Measurements from ENCODE around the gene APCDD1L. TPM values are rescaled to one million over a fixed set of nuclear protein-coding genes. Genes with fewer than 3 reads are reported as not detected.

APCDD1L gene
- total and polyA plus RNA-seq, 12 donors: 0.08 to 1.8 (median 1.1) TPM; not detected in 2

DNA sequence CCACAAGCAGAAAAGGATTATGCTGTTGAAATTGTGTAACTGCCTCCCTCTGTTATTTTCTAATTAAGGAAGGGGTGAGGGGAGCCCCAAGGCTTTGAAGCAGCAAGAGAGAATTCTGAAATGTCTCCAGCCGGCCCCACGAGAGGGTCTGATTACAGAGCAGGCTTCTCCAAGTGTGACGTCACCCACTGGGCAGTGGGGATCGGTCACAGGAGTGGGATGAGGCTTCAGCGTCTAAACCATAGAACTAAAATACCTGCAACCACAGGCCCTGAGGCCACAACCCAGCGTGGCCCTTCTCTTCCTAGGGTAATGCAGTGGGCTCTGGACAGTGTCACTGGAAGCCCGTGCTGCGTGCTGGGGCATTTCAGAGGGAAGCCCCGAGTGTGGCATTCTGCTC is 38.6 kb upstream of the APCDD1L start:
- Histone ChIP-seq H3K36me3 (no peaks in the 10 kb centered on the region), H3K4me3 (no peak overlapping the region), H3K4me1 (no peaks in the 10 kb centered on the region), H3K9me3 (no peaks in the 10 kb centered on the region), H3K27me3 (peaks cover 0 to 25% (median 7%) of the 10 kb centered on the region in 7 donors), H3K27ac (no peak overlapping the region)
- TF ChIP-seq, protein P1, sequence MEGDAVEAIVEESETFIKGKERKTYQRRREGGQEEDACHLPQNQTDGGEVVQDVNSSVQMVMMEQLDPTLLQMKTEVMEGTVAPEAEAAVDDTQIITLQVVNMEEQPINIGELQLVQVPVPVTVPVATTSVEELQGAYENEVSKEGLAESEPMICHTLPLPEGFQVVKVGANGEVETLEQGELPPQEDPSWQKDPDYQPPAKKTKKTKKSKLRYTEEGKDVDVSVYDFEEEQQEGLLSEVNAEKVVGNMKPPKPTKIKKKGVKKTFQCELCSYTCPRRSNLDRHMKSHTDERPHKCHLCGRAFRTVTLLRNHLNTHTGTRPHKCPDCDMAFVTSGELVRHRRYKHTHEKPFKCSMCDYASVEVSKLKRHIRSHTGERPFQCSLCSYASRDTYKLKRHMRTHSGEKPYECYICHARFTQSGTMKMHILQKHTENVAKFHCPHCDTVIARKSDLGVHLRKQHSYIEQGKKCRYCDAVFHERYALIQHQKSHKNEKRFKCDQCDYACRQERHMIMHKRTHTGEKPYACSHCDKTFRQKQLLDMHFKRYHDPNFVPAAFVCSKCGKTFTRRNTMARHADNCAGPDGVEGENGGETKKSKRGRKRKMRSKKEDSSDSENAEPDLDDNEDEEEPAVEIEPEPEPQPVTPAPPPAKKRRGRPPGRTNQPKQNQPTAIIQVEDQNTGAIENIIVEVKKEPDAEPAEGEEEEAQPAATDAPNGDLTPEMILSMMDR (IDR thresholded peaks at IDR 0.05): no peak
- ATAC-seq (peak in 4 of 8 donors; percentile 24 to 54 (median 41)), DNase-seq (no peak)
- WGBS, 2 donors: 28 to 39% methylated on average over 9 of the region's 9 CpGs
- intact Hi-C loops (cut with DNase I): loop anchor here in 1 of 10 donors (5.0 kb wide), 1 partner anchor 1533 kb away; no protein-coding TSS in a partner anchor

DNA sequence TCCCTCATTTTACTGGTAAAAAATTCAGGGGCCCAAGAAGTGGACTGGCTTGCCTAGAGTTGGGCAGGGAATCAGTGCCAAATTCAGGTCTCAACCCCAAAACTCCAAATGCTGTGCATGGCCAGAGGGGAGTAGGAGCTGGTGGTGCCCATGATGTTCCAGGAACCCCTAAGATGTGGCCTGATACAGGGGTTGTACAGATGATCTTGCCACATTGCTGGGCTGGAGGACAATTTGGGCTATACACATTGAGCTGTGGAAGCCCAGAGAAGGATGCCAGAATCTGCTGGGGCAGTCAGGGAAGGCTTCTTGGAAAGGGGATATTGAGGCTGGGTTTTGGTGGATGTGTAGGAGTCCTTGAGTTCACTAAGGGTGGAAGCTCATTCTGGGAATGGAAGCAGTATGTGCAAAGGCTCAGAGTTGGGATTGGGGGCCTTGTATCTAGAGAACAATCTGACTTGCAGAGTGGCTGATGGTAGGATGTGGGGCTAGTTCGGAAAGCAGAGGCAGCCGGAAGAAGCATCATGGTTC is 38.0 kb upstream of the APCDD1L start:
- WGBS, 2 donors: 78 to 79% methylated on average over 2 of the region's 2 CpGs
- H3K36me3 ChIP-seq: no peaks in the 10 kb centered on the region
- no peak overlapping the region for H3K4me3 ChIP-seq
- H3K27ac ChIP-seq: no peak overlapping the region
- peaks cover 0 to 25% (median 7%) of the 10 kb centered on the region in 7 donors for H3K27me3 ChIP-seq
- H3K9me3 ChIP-seq: no peaks in the 10 kb centered on the region
- TF ChIP-seq, protein P1 (IDR thresholded peaks at IDR 0.05): no peak
- peak in 1 of 8 donors; percentile 13 for ATAC-seq
- DNase-seq: no peak
- H3K4me1 ChIP-seq: no peaks in the 10 kb centered on the region
- intact Hi-C loops (cut with DNase I): loop anchor here in 1 of 10 donors (5.0 kb wide), 1 partner anchor 1534 kb away; no protein-coding TSS in a partner anchor

DNA sequence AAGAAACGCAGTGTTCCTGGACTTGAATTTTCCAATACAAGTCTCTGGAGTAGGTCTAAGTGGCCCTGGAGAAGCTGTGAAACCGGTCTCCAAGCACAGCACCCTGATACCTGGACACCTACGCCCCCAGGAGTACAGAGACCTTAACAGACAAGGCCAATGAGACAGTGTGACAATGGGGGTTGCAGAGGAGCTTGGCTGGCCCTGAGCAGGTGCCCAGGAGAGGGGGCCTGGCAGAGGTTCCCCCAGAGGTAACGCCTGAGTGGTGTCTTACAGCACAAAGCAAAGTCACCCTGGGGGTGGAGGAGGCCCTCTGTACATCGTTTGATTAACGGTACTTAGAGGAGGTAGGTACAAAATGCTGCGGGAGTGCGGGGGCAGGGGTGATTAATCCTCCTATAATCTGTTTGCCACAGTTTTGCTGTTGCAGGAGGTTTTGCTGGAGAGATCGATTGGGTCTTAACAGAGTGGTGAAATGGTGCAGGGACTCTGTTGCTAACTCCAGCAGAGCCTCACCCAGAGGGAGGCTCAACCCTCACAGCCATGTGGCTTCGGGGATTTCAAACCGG is 37.3 kb upstream of the APCDD1L start:
- H3K27ac ChIP-seq: no peak overlapping the region
- intact Hi-C loops (cut with DNase I): loop anchor here in 1 of 10 donors (5.0 kb wide), 1 partner anchor 1535 kb away; no protein-coding TSS in a partner anchor
- no peaks in the 10 kb centered on the region for H3K36me3 ChIP-seq
- ATAC-seq (no peak), DNase-seq (no peak)
- no peak overlapping the region for H3K4me3 ChIP-seq
- peaks cover 0 to 25% (median 7%) of the 10 kb centered on the region in 7 donors for H3K27me3 ChIP-seq
- TF ChIP-seq, protein P1 (IDR thresholded peaks at IDR 0.05): no peak
- no peaks in the 10 kb centered on the region for H3K9me3 ChIP-seq
- 87 to 88% methylated on average over 11 of the region's 11 CpGs for WGBS, 2 donors
- no peaks in the 10 kb centered on the region for H3K4me1 ChIP-seq

DNA sequence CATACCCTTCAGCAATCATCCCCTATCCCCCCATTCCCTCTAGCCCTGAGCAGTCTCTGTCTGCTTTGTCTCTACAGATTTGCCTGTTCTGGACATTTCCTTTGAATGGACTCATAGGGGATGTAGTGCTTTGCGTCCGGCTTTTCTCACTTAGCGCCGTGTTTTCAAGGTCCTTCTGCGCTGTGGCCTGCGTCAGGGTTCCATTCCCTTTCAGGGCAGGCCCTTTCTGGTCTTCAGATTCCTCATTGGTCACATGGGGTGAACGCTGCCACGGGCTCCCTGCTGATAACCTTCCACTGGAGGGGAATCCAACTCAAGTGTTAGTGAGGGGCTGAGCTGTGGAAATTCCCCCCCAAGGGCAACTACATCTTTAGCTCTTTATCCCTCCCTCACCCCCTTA is 36.4 kb upstream of the APCDD1L start:
- Histone ChIP-seq H3K4me1 (no peaks in the 10 kb centered on the region), H3K27me3 (peaks cover 0 to 33% (median 5%) of the 10 kb centered on the region in 7 donors), H3K9me3 (no peaks in the 10 kb centered on the region), H3K36me3 (no peaks in the 10 kb centered on the region), H3K4me3 (no peak overlapping the region), H3K27ac (no peak overlapping the region)
- 83 to 93% methylated on average over 8 of the region's 8 CpGs for WGBS, 2 donors
- TF ChIP-seq, protein P1 (IDR thresholded peaks at IDR 0.05): no peak
- ATAC-seq: no peak
- no peak for DNase-seq
- intact Hi-C loops (cut with DNase I): loop anchor here in 1 of 10 donors (5.0 kb wide), 1 partner anchor 1536 kb away; no protein-coding TSS in a partner anchor

Data from heart right ventricle (tissue), 16 donors.